Pancreas (tissue), 10 donors: ENCODE measurements around the gene URI1. TPM values are rescaled to one million over a fixed set of nuclear protein-coding genes. Genes with fewer than 3 reads are reported as not detected.

Source experiments
- ATAC-seq, 4 donors: fragments of 200-7000 bp; cut with Tn5 transposase; one replicate each; pipeline versions ENCODE4 v1.8.0 to v1.9.1; 2020; ENCODE audit warnings: mild to moderate bottlenecking in 4 of 4, moderate library complexity in 4 of 4
- DNase-seq, 6 donors: peaks; one replicate each; pipeline ENCODE4 v3.0.0-alpha.2; 2020
- FAIRE-seq: peaks from 2 replicates; lab custom pipeline; 2012; peaks lifted over from hg19 to GRCh38; lab: Jason Lieb, UNC
- H3K27ac ChIP-seq, 4 donors: fragments of 200-600 bp; sonication (generic); 1 replicate in 3 of 4; 2 replicates in 1 of 4; pipeline versions ENCODE4 v1.5.0 to v1.8.0; 2020
- H3K27me3 ChIP-seq, 4 donors: fragments of 200-600 bp; one replicate each; pipeline ENCODE4 v1.8.0; 2021
- H3K36me3 ChIP-seq, 3 donors: fragments of 200-600 bp; sonication (generic) in 1 of 3; one replicate each; pipeline versions ENCODE4 v1.5.0 to v1.8.0; 2020 to 2021
- H3K4me1 ChIP-seq, 3 donors: fragments of 200-600 bp; one replicate each; pipeline ENCODE4 v1.8.0; 2021
- H3K4me3 ChIP-seq, 4 donors: fragments of 200-600 bp; sonication (generic) in 2 of 4; one replicate each; pipeline versions ENCODE4 v1.5.0 to v1.8.0; 2020 to 2021
- H3K9me3 ChIP-seq, 4 donors: fragments of 200-600 bp; one replicate each; pipeline ENCODE4 v1.8.0; 2021
- CTCF ChIP-seq, 4 donors: fragments of 200-600 bp; sonication (generic) in 3 of 4; IDR thresholded peaks; one replicate each; pipeline versions ENCODE4 v1.5.0 to v1.8.0; 2021; ENCODE audit warnings: antibody characterized with exemption in 4 of 4
- WGBS, 2 donors: extraction: QIAGEN DNeasy Blood & Tissue Kit; methylation state at CpG; one replicate each; pipeline ENCODE4 v1.1.7; 2013; 5-methylcytosine and 5-hydroxymethylcytosine counted together
- intact Hi-C, 3 donors: fragments of 100-400 bp; cut with DNase I; formaldehyde crosslinking; loops; one replicate each; pipeline versions ENCODE4 v1.11.1 to v1.14.2; 2022
- polyA plus RNA-seq, 2 donors: library from polyadenylated mRNA; stranded (reverse); fragments of 200-250 nt; gene quantifications; one replicate each; pipeline ENCODE4 v1.2.3, GENCODE V29; 2013
- total RNA-seq, 6 donors: library from RNA; stranded (reverse); fragmentation: NEBNext Ultra II Directional in 4 of 6; extraction: Animal tissue kit (Norgen Biotek cat#: 25700) in 4 of 6; gene quantifications; one replicate each; pipeline versions ENCODE4 v1.2.1 to v1.2.4, GENCODE V29; 2021 to 2023
- donor health status: healthy with polysubstance abuse.
- donor health status: DM: no; HTN: no; CAD: no; lungs with moderate emphysema.
- donor health status: DM: no; HTN: no; CAD: no.
- donor health status: control.
- donor health status: control.
- donor health status: Bipolar disorder and iron deficiency.
- donor health status: DM: yes; HTN: yes; CAD: no.
- donor health status: DM: no; HTN: no; CAD: no.
- donor health status: DM: no; HTN: no; CAD: no.
- donor health status: DM: yes; HTN: yes; CAD: no.

Gene URI1
- total and polyA plus RNA-seq, 8 donors = 8.6 to 33.4 (median 25.0) TPM

DNA sequence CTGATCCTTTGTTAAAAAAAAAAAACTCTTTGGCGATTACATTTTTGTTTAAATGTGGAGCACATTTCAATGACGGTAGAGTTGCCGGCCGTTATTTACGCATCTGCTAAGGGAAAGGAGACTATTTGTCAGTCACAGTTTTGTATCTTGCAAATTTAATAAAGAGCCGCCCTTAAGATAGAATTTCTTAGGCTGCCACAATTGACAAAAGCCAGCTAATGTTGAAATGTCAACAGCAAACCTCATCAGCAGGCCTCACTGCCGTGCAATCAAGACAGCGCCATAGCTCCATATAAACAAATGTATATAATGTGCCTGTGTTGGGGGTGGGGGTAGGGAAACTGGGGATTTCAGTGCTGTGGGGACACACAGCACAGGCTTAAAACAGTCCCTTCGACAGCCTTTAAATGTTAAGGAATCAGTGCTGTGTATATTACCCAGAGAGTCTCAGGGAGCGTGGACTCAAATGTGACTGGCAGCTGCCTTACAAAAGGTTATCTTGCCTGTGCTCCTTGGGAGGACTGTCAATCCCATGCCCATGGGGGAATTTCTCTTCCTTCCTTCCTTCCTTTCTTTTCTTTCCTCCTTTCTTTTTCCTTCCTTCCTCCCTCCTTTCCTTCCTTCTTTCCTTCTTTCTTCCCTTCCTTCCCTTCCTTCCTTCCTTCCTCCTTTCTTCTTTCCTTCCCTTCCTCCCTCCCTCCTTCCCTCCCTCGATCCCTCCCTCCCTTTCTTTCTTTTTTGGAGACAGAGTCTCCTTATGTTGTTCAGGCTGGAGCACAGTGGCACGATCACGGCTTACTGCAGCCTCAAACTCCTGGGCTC, 108.0 kb downstream of the URI1 start:
- Histone ChIP-seq H3K4me3 (no peak overlapping the region), H3K27me3 (no peaks in the 10 kb centered on the region), H3K27ac (no peak overlapping the region), H3K4me1 (no peaks in the 10 kb centered on the region), H3K36me3 (no peaks in the 10 kb centered on the region), H3K9me3 (no peaks in the 10 kb centered on the region)
- ATAC-seq = no peak
- intact Hi-C loops = no loop called here
- 50 to 54% methylated on average over 13 of the region's 13 CpGs for WGBS, 2 donors
- TF ChIP-seq CTCF (IDR thresholded peaks at IDR 0.05) = no peak
- FAIRE-seq = no peak
- no peak for DNase-seq

GRCh38 chr19:30052122-30053075, 110.4 kb downstream of the URI1 start:
- Histone ChIP-seq H3K36me3 (no peaks in the 10 kb centered on the region), H3K4me3 (no peak overlapping the region), H3K4me1 (no peaks in the 10 kb centered on the region), H3K27ac (no peak overlapping the region), H3K9me3 (no peaks in the 10 kb centered on the region), H3K27me3 (no peaks in the 10 kb centered on the region)
- ATAC-seq = no peak
- intact Hi-C loops = no loop called here
- TF ChIP-seq CTCF (IDR thresholded peaks at IDR 0.05) = no peak
- no peak for DNase-seq
- WGBS, 2 donors = 74 to 87% methylated on average over 18 of the region's 18 CpGs
- no peak for FAIRE-seq

GRCh38 chr19:30053558-30053957, 111.5 kb downstream of the URI1 start:
- Histone ChIP-seq H3K9me3 (no peaks in the 10 kb centered on the region), H3K4me1 (no peaks in the 10 kb centered on the region), H3K36me3 (no peaks in the 10 kb centered on the region), H3K27me3 (no peaks in the 10 kb centered on the region), H3K27ac (no peak overlapping the region), H3K4me3 (no peak overlapping the region)
- WGBS, 2 donors = 80 to 83% methylated on average over 12 to 18 of the region's 18 CpGs
- ATAC-seq = no peak
- intact Hi-C loops = no loop called here
- no peak for DNase-seq
- no peak for FAIRE-seq
- TF ChIP-seq CTCF (IDR thresholded peaks at IDR 0.05) = no peak

DNA sequence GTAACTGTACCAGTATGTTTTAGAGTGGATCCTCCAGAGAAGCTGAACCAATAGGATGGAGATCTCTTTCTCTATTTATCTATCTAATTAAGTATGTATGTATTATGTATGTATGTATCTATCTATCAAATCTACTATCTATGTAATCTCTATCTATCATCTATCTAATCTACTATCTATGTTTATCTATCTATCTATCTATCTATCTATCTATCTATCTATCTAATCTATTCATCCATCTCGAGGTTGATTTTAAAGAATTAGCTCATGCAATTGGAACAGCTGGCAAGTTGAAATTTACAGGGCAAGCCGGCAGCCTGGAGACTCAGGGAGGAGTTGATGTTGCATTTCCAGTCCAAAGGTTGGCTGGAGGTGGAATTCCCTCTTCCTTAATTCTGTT, 112.2 kb downstream of the URI1 start:
- 56 to 66% methylated on average over 2 of the region's 2 CpGs for WGBS, 2 donors
- ATAC-seq (no peak), DNase-seq (no peak), FAIRE-seq (no peak)
- Histone ChIP-seq H3K36me3 (no peaks in the 10 kb centered on the region), H3K27ac (no peak overlapping the region), H3K9me3 (no peaks in the 10 kb centered on the region), H3K27me3 (no peaks in the 10 kb centered on the region), H3K4me1 (no peaks in the 10 kb centered on the region), H3K4me3 (no peak overlapping the region)
- intact Hi-C loops = no loop called here
- no peak for TF ChIP-seq CTCF (IDR thresholded peaks at IDR 0.05)
